ENCODE measurements around the gene LSP1.

- TF ChIP-seq POLR2A (IDR thresholded peaks at IDR 0.05): no peak
- TF ChIP-seq CTCF (IDR thresholded peaks at IDR 0.05): no peak
Observed at GRCh38 chr11:1840780-1841480, 12.0 kb upstream of the LSP1 start.

Data from adrenal gland (tissue), 5 donors.